Neural progenitor cell (in vitro differentiated cells): ENCODE data around the gene TMPO. TPM values are rescaled to one million over a fixed set of nuclear protein-coding genes. Genes with fewer than 3 reads are reported as not detected.

ENCODE experiments used
- DNase-seq: peaks from one replicate; pipeline ENCODE4 v3.0.0-alpha.2; 2016; ENCODE audit warnings: low spot score
- H2AFZ ChIP-seq: fragments of 200-600 bp; sonication (generic); replicated peaks from 2 replicates; pipeline ENCODE4 v1.6.1; 2016; ENCODE audit warnings: antibody characterized with exemption
- H3F3A ChIP-seq: fragments of 200-600 bp; sonication (generic); 2 replicates; pipeline ENCODE4 v1.6.1; 2016; ENCODE audit warnings: antibody characterized with exemption, low read depth
- H3K27ac ChIP-seq: fragments of 200-600 bp; sonication (generic); 2 replicates; pipeline ENCODE4 v1.5.1; 2016; ENCODE audit warnings: mild to moderate bottlenecking
- H3K27me3 ChIP-seq: fragments of 200-600 bp; sonication (generic); 2 replicates; pipeline ENCODE4 v1.6.1; 2016; ENCODE audit warnings: mild to moderate bottlenecking, moderate library complexity
- H3K36me3 ChIP-seq: fragments of 200-600 bp; sonication (generic); 2 replicates; pipeline ENCODE4 v1.5.1; 2016
- H3K4me1 ChIP-seq: fragments of 200-600 bp; sonication (generic); 2 replicates; pipeline ENCODE4 v1.6.1; 2016; ENCODE audit warnings: mixed run types
- H3K4me2 ChIP-seq: fragments of 200-600 bp; sonication (generic); 2 replicates; pipeline ENCODE4 v1.6.1; 2016
- H3K4me3 ChIP-seq: fragments of 200-600 bp; sonication (generic); 2 replicates; pipeline ENCODE4 v1.5.1; 2016
- H3K79me2 ChIP-seq: fragments of 200-600 bp; sonication (generic); 2 replicates; pipeline ENCODE4 v1.6.1; 2016; ENCODE audit warnings: low read depth
- H3K9ac ChIP-seq: fragments of 200-600 bp; sonication (generic); 2 replicates; pipeline ENCODE4 v1.6.1; 2016
- H3K9me3 ChIP-seq: fragments of 200-600 bp; sonication (generic); 2 replicates; pipeline ENCODE4 v1.5.1; 2016; ENCODE audit warnings: low read depth
- H4K20me1 ChIP-seq: fragments of 200-600 bp; sonication (generic); 2 replicates; pipeline ENCODE4 v1.6.1; 2016; ENCODE audit warnings: low read depth
- H3K27ac Mint-ChIP-seq: 3 replicates; pipeline ENCODE4 v1.8.0; 2021; ENCODE audit warnings: mixed read lengths
- H3K27me3 Mint-ChIP-seq: 2 replicates; pipeline ENCODE4 v1.8.0; 2022; ENCODE audit warnings: low read depth, mild to moderate bottlenecking, inconsistent platforms, moderate library complexity, mixed read lengths; ENCODE audit not compliant: insufficient read depth
- H3K36me3 Mint-ChIP-seq: 3 replicates; pipeline ENCODE4 v1.8.0; 2021; ENCODE audit warnings: mixed read lengths
- H3K4me1 Mint-ChIP-seq: 3 replicates; pipeline ENCODE4 v1.8.0; 2021; ENCODE audit warnings: mixed read lengths
- H3K4me3 Mint-ChIP-seq: 3 replicates; pipeline ENCODE4 v1.8.0; 2021; ENCODE audit warnings: mild to moderate bottlenecking, moderate library complexity, mixed read lengths
- H3K9me3 Mint-ChIP-seq: 3 replicates; pipeline ENCODE4 v1.8.0; 2020; ENCODE audit warnings: mixed read lengths
- EZH2 ChIP-seq: fragments of 200-600 bp; sonication (generic); IDR thresholded peaks from 2 replicates; pipeline ENCODE4 v1.6.1; 2017; ENCODE audit warnings: antibody characterized with exemption, mild to moderate bottlenecking, moderate library complexity
- EZH2phosphoT487 ChIP-seq: fragments of 200-600 bp; sonication (generic); IDR thresholded peaks from 2 replicates; pipeline ENCODE4 v1.6.1; 2017; ENCODE audit warnings: antibody characterized with exemption
- total RNA-seq: library from RNA; depleted of rRNA; stranded (reverse); fragments of >200 nt; gene quantifications from 2 replicates; pipeline ENCODE4 v1.2.3, GENCODE V29; 2015; ENCODE audit warnings: low replicate concordance
- TF ChIP-seq, protein P1 (sequence below): fragments of 200-600 bp; sonication (generic); IDR thresholded peaks from 2 replicates; pipeline ENCODE4 v1.5.1; 2017; ENCODE audit warnings: antibody characterized with exemption, mild to moderate bottlenecking

Gene TMPO
- total RNA-seq, 1 donor from 2014 or later, result 513 TPM

DNA sequence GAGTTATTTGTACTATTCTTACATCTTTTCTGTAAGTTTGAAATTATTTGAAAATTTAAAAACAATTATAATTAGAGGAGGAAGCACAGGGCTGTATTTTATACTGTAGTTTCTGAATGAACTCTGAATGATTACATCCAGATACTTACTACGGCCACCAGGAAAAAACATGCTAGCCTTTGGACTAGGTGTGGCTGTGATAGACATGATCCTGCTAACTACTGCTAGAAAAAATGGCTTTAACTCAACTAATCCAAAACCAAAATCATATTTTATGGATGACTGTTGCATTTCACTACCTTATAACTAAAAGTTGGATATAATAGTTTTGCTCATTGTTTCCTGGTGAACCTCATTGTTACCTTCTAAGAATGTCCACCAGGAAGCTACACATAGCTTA lies 63.0 kb downstream of the TMPO start:
- H2AFZ ChIP-seq, result no peak overlapping the region
- no peak overlapping the region for H3K9ac ChIP-seq
- Mint-ChIP-seq H3K27ac (no peak overlapping the region), H3K36me3 (no peaks in the 10 kb centered on the region), H3K27me3 (no peaks in the 10 kb centered on the region), H3K9me3 (no peaks in the 10 kb centered on the region), H3K4me3 (no peak overlapping the region), H3K4me1 (no peaks in the 10 kb centered on the region)
- TF ChIP-seq EZH2phosphoT487 (no peak), EZH2 (no peak)
- TF ChIP-seq, protein P1, sequence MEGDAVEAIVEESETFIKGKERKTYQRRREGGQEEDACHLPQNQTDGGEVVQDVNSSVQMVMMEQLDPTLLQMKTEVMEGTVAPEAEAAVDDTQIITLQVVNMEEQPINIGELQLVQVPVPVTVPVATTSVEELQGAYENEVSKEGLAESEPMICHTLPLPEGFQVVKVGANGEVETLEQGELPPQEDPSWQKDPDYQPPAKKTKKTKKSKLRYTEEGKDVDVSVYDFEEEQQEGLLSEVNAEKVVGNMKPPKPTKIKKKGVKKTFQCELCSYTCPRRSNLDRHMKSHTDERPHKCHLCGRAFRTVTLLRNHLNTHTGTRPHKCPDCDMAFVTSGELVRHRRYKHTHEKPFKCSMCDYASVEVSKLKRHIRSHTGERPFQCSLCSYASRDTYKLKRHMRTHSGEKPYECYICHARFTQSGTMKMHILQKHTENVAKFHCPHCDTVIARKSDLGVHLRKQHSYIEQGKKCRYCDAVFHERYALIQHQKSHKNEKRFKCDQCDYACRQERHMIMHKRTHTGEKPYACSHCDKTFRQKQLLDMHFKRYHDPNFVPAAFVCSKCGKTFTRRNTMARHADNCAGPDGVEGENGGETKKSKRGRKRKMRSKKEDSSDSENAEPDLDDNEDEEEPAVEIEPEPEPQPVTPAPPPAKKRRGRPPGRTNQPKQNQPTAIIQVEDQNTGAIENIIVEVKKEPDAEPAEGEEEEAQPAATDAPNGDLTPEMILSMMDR, result no peak
- no peaks in the 10 kb centered on the region for H3K36me3 ChIP-seq
- no peaks in the 10 kb centered on the region for H3K27me3 ChIP-seq
- no peak overlapping the region for H3K4me3 ChIP-seq
- no peaks in the 10 kb centered on the region for H3K9me3 ChIP-seq
- H4K20me1 ChIP-seq, result no peaks in the 10 kb centered on the region
- no peak overlapping the region for H3K27ac ChIP-seq
- no peaks in the 10 kb centered on the region for H3F3A ChIP-seq
- H3K4me2 ChIP-seq, result no peak overlapping the region
- DNase-seq, result no peak
- no peaks in the 10 kb centered on the region for H3K4me1 ChIP-seq
- H3K79me2 ChIP-seq, result no peaks in the 10 kb centered on the region

DNA sequence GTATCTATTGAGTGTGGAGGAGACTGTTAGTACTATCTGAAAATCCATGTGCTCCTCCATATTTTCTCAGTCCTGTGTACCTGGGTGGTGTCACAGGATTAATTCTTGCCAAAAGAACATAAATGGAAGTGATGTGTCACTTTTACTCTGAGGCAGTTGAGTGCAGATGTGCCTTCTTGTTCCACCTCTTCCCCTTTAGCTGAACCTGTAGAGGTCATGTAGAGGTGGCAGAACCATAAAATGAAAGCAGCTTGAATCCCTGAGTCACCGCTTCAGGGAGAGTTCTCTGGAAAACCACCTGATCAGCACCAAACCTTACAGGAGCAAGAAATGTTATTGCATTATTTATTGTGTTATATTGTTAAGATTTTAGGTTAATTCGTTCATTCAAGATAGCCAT lies 63.4 kb downstream of the TMPO start:
- TF ChIP-seq, protein P1, result no peak
- TF ChIP-seq EZH2phosphoT487 (no peak), EZH2 (no peak)

DNA sequence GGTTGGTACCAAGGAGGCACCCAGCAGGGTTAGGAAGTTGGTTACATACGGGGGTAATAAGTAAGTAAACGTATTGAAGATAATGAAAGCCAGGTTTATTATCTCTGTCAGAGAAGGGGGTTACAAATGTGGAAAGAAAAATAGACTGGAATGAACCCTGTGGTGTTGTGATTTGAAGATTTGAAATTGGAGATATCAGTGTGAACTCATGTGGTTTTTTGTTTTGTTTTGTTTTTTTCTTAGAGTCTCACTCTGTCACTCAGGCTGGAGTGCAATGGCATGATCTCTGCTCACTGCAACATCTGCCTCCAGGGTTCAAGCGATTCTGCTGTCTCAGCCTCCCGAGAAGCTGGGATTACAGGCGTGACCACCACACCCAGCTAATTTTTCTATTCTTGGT lies 64.0 kb downstream of the TMPO start:
- no peak for TF ChIP-seq EZH2
- TF ChIP-seq, protein P1, result no peak
- no peak for TF ChIP-seq EZH2phosphoT487
- Histone ChIP-seq H2AFZ (no peak overlapping the region), H3K36me3 (no peaks in the 10 kb centered on the region), H3K4me2 (no peak overlapping the region), H3K27ac (no peak overlapping the region), H3K9me3 (no peaks in the 10 kb centered on the region), H3K27me3 (no peaks in the 10 kb centered on the region), H4K20me1 (no peaks in the 10 kb centered on the region), H3K79me2 (no peaks in the 10 kb centered on the region), H3F3A (no peaks in the 10 kb centered on the region), H3K4me1 (no peaks in the 10 kb centered on the region), H3K4me3 (no peak overlapping the region), H3K9ac (no peak overlapping the region)
- Mint-ChIP-seq H3K27ac (no peak overlapping the region), H3K4me1 (no peaks in the 10 kb centered on the region), H3K36me3 (no peaks in the 10 kb centered on the region), H3K9me3 (no peaks in the 10 kb centered on the region), H3K4me3 (no peak overlapping the region), H3K27me3 (no peaks in the 10 kb centered on the region)
- DNase-seq, result no peak

More for the DNA sequence above, 63.4 kb downstream of the TMPO start:
- Mint-ChIP-seq H3K9me3 (no peaks in the 10 kb centered on the region), H3K4me1 (no peaks in the 10 kb centered on the region), H3K4me3 (no peak overlapping the region), H3K36me3 (no peaks in the 10 kb centered on the region), H3K27ac (no peak overlapping the region), H3K27me3 (no peaks in the 10 kb centered on the region)
- H4K20me1 ChIP-seq, result no peaks in the 10 kb centered on the region
- no peaks in the 10 kb centered on the region for H3K36me3 ChIP-seq
- no peak overlapping the region for H3K27ac ChIP-seq
- H3K4me2 ChIP-seq, result no peak overlapping the region
- no peaks in the 10 kb centered on the region for H3K27me3 ChIP-seq
- H3K9ac ChIP-seq, result no peak overlapping the region
- H3F3A ChIP-seq, result no peaks in the 10 kb centered on the region
- H3K4me3 ChIP-seq, result no peak overlapping the region
- H3K4me1 ChIP-seq, result no peaks in the 10 kb centered on the region
- H3K79me2 ChIP-seq, result no peaks in the 10 kb centered on the region
- DNase-seq, result no peak
- no peak overlapping the region for H2AFZ ChIP-seq
- no peaks in the 10 kb centered on the region for H3K9me3 ChIP-seq

DNA sequence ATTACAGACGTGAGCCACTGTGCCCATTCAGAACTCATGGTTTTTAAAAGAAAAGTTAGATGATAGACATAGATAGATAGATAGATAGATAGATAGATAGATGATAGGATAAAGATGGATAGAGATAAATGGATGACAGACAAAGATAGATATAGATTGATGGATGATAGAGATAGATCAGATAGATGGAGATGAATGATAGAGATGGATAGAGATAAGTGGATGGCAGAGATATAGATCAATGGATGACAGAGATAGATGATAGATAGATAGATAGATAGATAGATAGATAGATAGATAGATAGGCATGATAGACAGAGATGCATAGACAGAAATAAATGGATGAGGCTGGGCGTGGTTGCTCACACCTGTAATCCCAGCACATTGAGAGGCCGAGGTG lies 64.4 kb downstream of the TMPO start:
- Histone ChIP-seq H3F3A (no peaks in the 10 kb centered on the region), H3K27ac (no peak overlapping the region), H3K4me3 (no peak overlapping the region), H3K36me3 (no peaks in the 10 kb centered on the region), H3K4me2 (no peak overlapping the region), H3K27me3 (no peaks in the 10 kb centered on the region), H2AFZ (no peak overlapping the region), H3K79me2 (no peaks in the 10 kb centered on the region), H4K20me1 (no peaks in the 10 kb centered on the region), H3K9me3 (no peaks in the 10 kb centered on the region), H3K9ac (no peak overlapping the region), H3K4me1 (no peaks in the 10 kb centered on the region)
- Mint-ChIP-seq H3K4me1 (no peaks in the 10 kb centered on the region), H3K4me3 (no peak overlapping the region), H3K27ac (no peak overlapping the region), H3K27me3 (no peaks in the 10 kb centered on the region), H3K9me3 (no peaks in the 10 kb centered on the region), H3K36me3 (no peaks in the 10 kb centered on the region)
- DNase-seq, result no peak
- TF ChIP-seq EZH2phosphoT487, result no peak
- TF ChIP-seq, protein P1, result no peak
